Gastrocnemius medialis (tissue), 4 donors: Measurements from ENCODE around the gene CPLX4. TPM values are rescaled to one million over a fixed set of nuclear protein-coding genes. Genes with fewer than 3 reads are reported as not detected.

Experiments
- ATAC-seq, 2 donors: fragments of 150-250 bp; one replicate each; pipeline ENCODE4 v1.9.1; 2016
- DNase-seq, 2 donors: peaks; one replicate each; pipeline ENCODE4 v3.0.0-alpha.2; 2019
- H3K27ac ChIP-seq, 4 donors: fragments of 200-600 bp; sonication (generic); 1 replicate in 1 of 4; 2 replicates in 3 of 4; pipeline ENCODE4 v1.5.1; 2016 to 2018; ENCODE audit warnings: mild to moderate bottlenecking in 2 of 4, moderate library complexity in 1 of 4
- H3K27me3 ChIP-seq, 3 donors: fragments of 200-600 bp; sonication (generic) in 2 of 3; 1 replicate in 1 of 3; 2 replicates in 2 of 3; pipeline versions ENCODE4 v1.5.1 to v1.6.0; 2016 to 2019; ENCODE audit warnings: mild to moderate bottlenecking in 1 of 3, moderate library complexity in 1 of 3
- H3K36me3 ChIP-seq, 2 donors: fragments of 200-600 bp; sonication (generic) in 1 of 2; one replicate each; pipeline ENCODE4 v1.5.1; 2017 to 2018
- H3K4me1 ChIP-seq, 2 donors: fragments of 200-600 bp; sonication (generic) in 1 of 2; one replicate each; pipeline ENCODE4 v1.5.1; 2016 to 2017; ENCODE audit warnings: mild to moderate bottlenecking in 2 of 2
- H3K4me3 ChIP-seq, 4 donors: fragments of 200-600 bp; sonication (generic) in 3 of 4; 1 replicate in 1 of 4; 2 replicates in 3 of 4; pipeline ENCODE4 v1.5.1; 2016 to 2019; ENCODE audit warnings: mild to moderate bottlenecking in 2 of 4
- H3K9me3 ChIP-seq, 3 donors: fragments of 200-600 bp; sonication (generic) in 2 of 3; 1 replicate in 1 of 3; 2 replicates in 2 of 3; pipeline ENCODE4 v1.5.1; 2016 to 2019
- POLR2A ChIP-seq, 2 donors: fragments of 450-650 bp; IDR thresholded peaks; one replicate each; pipeline ENCODE4 v1.6.1; 2017; ENCODE audit warnings: antibody characterized with exemption in 2 of 2, mild to moderate bottlenecking in 2 of 2, moderate library complexity in 2 of 2
- in situ Hi-C, 4 donors: fragments of 200-750 bp; cut with MboI; loops; one replicate each; pipeline versions ENCODE4 v1.15.0 to v1.8.0; 2017; ENCODE audit warnings: low sequenced_read_pairs in 4 of 4
- intact Hi-C: fragments of 100-400 bp; cut with DNase I; formaldehyde crosslinking; loops from one replicate; pipeline ENCODE4 v1.15.1; 2023; ENCODE audit warnings: low total_unique reads
- total RNA-seq, 4 donors: library from RNA; depleted of rRNA; stranded (reverse); fragments of >200 nt; gene quantifications; one replicate each; pipeline versions ENCODE4 v1.1.0 to v1.2.3, GENCODE V29; 2016
- TF ChIP-seq, protein P1 (sequence below), 5 experiments: fragments of 450-650 bp in 3 of 5; fragments of 200-600 bp in 2 of 5; sonication (generic) in 2 of 5; IDR thresholded peaks in 4 of 5; conservative IDR thresholded peaks in 1 of 5; 1 replicate in 4 of 5; 2 replicates in 1 of 5; pipeline ENCODE4 v1.5.1; 2016 to 2019; ENCODE audit warnings: antibody characterized with exemption in 5 of 5, mild to moderate bottlenecking in 3 of 5, moderate library complexity in 3 of 5

CPLX4 gene
- total RNA-seq, 4 donors from 2014 or later, result not detected

DNA sequence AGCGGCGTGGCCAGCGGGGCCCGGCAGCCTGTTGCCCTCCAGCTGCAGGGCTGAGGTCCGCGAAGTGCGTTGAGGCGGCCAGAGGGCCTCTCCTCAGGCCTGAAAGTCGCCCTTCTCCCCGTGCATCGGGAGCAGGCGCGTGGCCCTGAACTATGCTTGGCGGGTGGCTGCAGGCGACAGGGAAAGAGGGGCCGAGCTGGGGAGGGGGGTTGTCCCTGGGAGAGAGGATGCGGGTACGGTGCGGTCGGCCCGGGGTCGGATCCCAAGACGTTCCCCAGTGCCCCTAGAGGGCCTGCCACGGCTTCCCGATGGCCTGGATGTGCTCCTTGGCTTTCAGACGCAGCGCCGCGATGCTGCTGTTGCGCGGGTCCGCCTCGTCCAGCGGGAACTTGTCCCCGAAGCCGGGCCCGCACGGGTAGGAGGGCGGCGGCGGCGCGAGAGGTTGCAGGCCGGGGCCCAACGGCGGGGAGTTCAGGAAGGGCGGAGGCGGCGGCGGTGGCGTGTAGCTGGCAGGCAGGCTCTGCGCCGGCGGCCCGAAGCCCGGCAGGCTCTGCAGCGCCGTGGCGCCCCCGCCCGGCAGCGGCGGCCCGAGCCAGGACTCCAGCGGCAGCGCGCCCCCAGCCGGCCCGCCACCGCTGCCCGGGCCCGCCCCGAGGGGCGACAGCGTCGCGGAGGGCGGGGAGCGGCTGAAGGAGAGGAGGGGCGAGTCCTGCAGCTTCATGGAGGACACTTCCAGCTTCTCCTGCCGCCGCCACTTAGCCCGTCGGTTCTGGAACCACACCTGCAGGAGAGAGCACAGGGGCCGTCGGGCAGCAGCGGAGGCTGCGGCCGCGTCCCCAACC is 49.5 kb downstream of the CPLX4 start:
- intact Hi-C loops (no loop called here), in situ Hi-C loops (no loop called here)
- Histone ChIP-seq H3K9me3 (no peaks in the 10 kb centered on the region), H3K36me3 (no peaks in the 10 kb centered on the region), H3K27me3 (peaks cover 97 to 98% (median 98%) of the 10 kb centered on the region in 3 donors), H3K4me1 (peaks cover 0 to 6% of the 10 kb centered on the region in 2 donors), H3K27ac (no peak overlapping the region), H3K4me3 (peak overlapping the region in 1 of 4 donors; percentile 31)
- ATAC-seq, result no peak
- DNase-seq, result no peak
- TF ChIP-seq, protein P1, sequence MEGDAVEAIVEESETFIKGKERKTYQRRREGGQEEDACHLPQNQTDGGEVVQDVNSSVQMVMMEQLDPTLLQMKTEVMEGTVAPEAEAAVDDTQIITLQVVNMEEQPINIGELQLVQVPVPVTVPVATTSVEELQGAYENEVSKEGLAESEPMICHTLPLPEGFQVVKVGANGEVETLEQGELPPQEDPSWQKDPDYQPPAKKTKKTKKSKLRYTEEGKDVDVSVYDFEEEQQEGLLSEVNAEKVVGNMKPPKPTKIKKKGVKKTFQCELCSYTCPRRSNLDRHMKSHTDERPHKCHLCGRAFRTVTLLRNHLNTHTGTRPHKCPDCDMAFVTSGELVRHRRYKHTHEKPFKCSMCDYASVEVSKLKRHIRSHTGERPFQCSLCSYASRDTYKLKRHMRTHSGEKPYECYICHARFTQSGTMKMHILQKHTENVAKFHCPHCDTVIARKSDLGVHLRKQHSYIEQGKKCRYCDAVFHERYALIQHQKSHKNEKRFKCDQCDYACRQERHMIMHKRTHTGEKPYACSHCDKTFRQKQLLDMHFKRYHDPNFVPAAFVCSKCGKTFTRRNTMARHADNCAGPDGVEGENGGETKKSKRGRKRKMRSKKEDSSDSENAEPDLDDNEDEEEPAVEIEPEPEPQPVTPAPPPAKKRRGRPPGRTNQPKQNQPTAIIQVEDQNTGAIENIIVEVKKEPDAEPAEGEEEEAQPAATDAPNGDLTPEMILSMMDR (IDR thresholded peaks at IDR 0.05 in 4 of 5, conservative IDR thresholded peaks at IDR 0.05 in 1 of 5), result no peak
- no peak for TF ChIP-seq POLR2A (IDR thresholded peaks at IDR 0.05)

DNA sequence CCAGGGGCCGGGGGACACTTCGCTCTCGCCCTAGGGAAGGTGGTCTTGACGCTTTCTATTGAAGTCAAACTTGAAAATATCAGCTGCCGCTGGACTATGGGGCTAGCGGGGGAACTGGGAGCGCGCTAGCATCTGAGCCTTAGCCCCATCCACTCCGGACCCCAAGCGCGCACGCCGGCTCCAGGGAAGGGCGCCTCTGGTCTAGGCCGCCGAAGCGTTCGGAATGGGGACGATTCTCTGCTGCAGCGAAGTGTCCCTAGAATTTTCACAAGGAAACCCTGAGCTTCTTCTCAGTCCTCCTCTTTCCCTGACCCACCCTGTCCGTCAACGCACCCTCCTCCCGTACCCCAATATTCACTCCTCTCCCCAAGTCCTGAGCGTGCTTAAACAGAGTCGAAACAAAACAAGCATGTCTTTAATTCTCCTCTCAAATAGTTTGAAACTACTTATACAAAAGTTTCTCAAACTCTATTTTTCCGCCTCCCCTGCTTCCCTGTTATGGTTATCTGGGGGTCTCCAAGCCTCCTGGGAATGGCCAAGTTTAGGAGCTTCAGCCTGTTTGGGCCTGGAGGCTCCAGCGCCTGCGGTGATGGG is 50.2 kb downstream of the CPLX4 start:
- Histone ChIP-seq H3K9me3 (no peaks in the 10 kb centered on the region), H3K4me3 (peak overlapping the region in 1 of 4 donors; percentile 31), H3K4me1 (peaks cover 0 to 6% of the 10 kb centered on the region in 2 donors), H3K27ac (no peak overlapping the region), H3K36me3 (no peaks in the 10 kb centered on the region), H3K27me3 (peaks cover 96 to 98% (median 97%) of the 10 kb centered on the region in 3 donors)
- in situ Hi-C loops, result no loop called here
- ATAC-seq (no peak), DNase-seq (no peak)
- no peak for TF ChIP-seq POLR2A (IDR thresholded peaks at IDR 0.05)
- TF ChIP-seq, protein P1 (IDR thresholded peaks at IDR 0.05 in 4 of 5, conservative IDR thresholded peaks at IDR 0.05 in 1 of 5), result no peak
- intact Hi-C loops, result no loop called here

DNA sequence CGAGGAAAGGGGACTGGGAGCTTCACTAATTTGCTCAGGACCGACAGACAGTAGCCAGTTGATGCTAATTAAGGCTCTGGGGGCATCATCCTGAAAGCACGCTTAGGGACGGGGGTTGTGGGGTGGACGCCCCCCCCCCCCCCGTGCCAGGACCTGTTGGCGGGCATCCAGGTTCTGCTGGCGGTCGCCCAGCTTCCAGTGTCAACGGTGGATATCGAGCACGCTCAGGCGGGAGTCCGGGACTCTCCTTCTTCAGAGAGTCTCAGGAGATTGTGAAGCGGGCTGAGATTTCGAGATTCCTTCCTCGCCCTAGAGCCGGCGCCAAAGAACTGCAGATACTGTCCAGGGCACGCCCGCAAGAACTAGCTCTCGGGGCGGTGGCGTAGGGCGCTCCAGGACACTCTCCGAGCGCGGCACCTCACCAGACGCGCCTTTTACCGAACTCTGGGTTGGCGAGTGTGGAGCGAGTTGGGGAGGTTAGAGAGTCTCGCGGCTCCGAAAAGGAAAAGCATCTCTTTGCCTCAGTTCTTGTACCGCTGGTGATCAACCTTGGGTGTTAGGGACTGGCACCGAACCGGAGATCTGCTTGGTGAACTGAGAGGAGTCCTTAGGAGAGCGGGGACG is 50.8 kb downstream of the CPLX4 start:
- ATAC-seq, result no peak
- H3K27me3 ChIP-seq, result peaks cover 94 to 98% (median 96%) of the 10 kb centered on the region in 3 donors
- in situ Hi-C loops, result no loop called here
- H3K4me3 ChIP-seq, result no peak overlapping the region
- peaks cover 0 to 6% of the 10 kb centered on the region in 2 donors for H3K4me1 ChIP-seq
- H3K36me3 ChIP-seq, result no peaks in the 10 kb centered on the region
- DNase-seq, result no peak
- H3K9me3 ChIP-seq, result no peaks in the 10 kb centered on the region
- TF ChIP-seq POLR2A (IDR thresholded peaks at IDR 0.05), result no peak
- TF ChIP-seq, protein P1 (IDR thresholded peaks at IDR 0.05 in 4 of 5, conservative IDR thresholded peaks at IDR 0.05 in 1 of 5), result no peak
- no peak overlapping the region for H3K27ac ChIP-seq
- intact Hi-C loops, result no loop called here

DNA sequence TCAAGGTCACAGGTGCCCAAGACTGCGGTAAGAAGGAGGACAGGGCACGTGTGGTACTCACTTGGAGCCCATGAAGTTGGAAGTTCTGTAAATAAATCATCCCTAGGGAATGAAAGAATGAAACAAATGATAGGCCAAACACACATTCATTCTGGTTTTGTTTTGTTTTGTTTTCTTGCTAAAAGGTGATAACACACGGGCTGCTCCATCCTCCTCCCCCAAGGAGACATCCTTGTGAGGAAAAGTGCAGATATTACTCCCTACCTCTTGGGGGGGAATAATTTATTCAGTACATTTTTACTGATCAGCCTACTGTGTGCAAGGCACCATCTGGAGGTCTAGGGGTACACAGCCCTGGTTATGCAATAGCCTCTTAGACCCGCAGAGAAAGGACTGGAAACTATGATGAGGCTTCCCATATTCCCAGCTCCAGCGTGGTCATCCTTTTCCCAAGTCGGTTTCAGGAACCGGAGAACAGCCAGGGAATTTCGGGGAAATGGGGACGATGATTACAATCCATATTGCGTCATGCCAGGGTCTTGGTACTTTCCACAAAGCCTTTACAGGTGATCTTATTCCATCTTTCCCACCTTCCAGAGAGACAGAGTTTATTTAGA is 51.5 kb downstream of the CPLX4 start:
- intact Hi-C loops, result no loop called here
- DNase-seq, result no peak
- H3K4me1 ChIP-seq, result peaks cover 0 to 6% of the 10 kb centered on the region in 2 donors
- H3K9me3 ChIP-seq, result no peaks in the 10 kb centered on the region
- H3K4me3 ChIP-seq, result no peak overlapping the region
- no peaks in the 10 kb centered on the region for H3K36me3 ChIP-seq
- no peak for TF ChIP-seq POLR2A (IDR thresholded peaks at IDR 0.05)
- TF ChIP-seq, protein P1 (IDR thresholded peaks at IDR 0.05 in 4 of 5, conservative IDR thresholded peaks at IDR 0.05 in 1 of 5), result no peak
- H3K27me3 ChIP-seq, result peaks cover 88 to 95% (median 92%) of the 10 kb centered on the region in 3 donors
- in situ Hi-C loops, result no loop called here
- H3K27ac ChIP-seq, result no peak overlapping the region
- ATAC-seq, result no peak
